Stimulated activated naive B cell treated with anti-CD40 and anti-IgM and Interleukin-4, amounts not matched to agents 10 μg/mL and 1 μg/mL and 100 μg/mL, for 72 hours (primary cell): Measurements from ENCODE around the gene ERC2.

ENCODE experiments used
- ATAC-seq, 2 donors: fragments of 150-1000 bp; cut with Tn5 transposase; replicated peaks; 2 replicates each; pipeline ENCODE4 v1.10.0; 2021; ENCODE audit warnings: moderate library complexity in 1 of 2
- DNase-seq: peaks from one replicate; pipeline ENCODE4 v3.0.0; 2021
- H3K27ac Mint-ChIP-seq: one replicate; pipeline ENCODE4 v1.8.0; 2022; ENCODE audit warnings: mild to moderate bottlenecking, mixed read lengths
- H3K27me3 Mint-ChIP-seq, 2 donors: one replicate each; pipeline ENCODE4 v1.8.0; 2022; ENCODE audit warnings: mixed read lengths in 2 of 2
- H3K36me3 Mint-ChIP-seq, 2 donors: one replicate each; pipeline ENCODE4 v1.8.0; 2022; ENCODE audit warnings: mixed read lengths in 2 of 2, mild to moderate bottlenecking in 1 of 2
- H3K4me1 Mint-ChIP-seq, 2 donors: one replicate each; pipeline ENCODE4 v1.8.0; 2022; ENCODE audit warnings: mixed read lengths in 2 of 2, mild to moderate bottlenecking in 1 of 2
- H3K4me3 Mint-ChIP-seq, 2 donors: one replicate each; pipeline ENCODE4 v1.8.0; 2022; ENCODE audit warnings: mild to moderate bottlenecking in 2 of 2, mixed read lengths in 2 of 2, moderate library complexity in 1 of 2
- H3K9me3 Mint-ChIP-seq, 2 donors: one replicate each; pipeline ENCODE4 v1.8.0; 2022; ENCODE audit warnings: mixed read lengths in 2 of 2, mild to moderate bottlenecking in 1 of 2

ERC2 gene

GRCh38 chr3:56205406-56205805, 262.9 kb downstream of the ERC2 start:
- Mint-ChIP-seq H3K27ac (no peak overlapping the region), H3K36me3 (no peaks in the 10 kb centered on the region), H3K27me3 (peaks cover 0 to 6% of the 10 kb centered on the region in 2 donors), H3K9me3 (no peaks in the 10 kb centered on the region), H3K4me1 (no peaks in the 10 kb centered on the region), H3K4me3 (no peak overlapping the region)
- DNase-seq (no peak), ATAC-seq (no peak)

GRCh38 chr3:56202997-56203396, 265.3 kb downstream of the ERC2 start:
- Mint-ChIP-seq H3K4me1 (no peaks in the 10 kb centered on the region), H3K27me3 (peaks cover 0 to 6% of the 10 kb centered on the region in 2 donors), H3K4me3 (no peak overlapping the region), H3K9me3 (no peaks in the 10 kb centered on the region), H3K27ac (no peak overlapping the region), H3K36me3 (no peaks in the 10 kb centered on the region)
- DNase-seq (no peak), ATAC-seq (no peak)

- H3K4me3 Mint-ChIP-seq: no peak overlapping the region
- no peak overlapping the region for H3K27ac Mint-ChIP-seq
- H3K9me3 Mint-ChIP-seq: no peaks in the 10 kb centered on the region
- H3K36me3 Mint-ChIP-seq: no peaks in the 10 kb centered on the region
- H3K4me1 Mint-ChIP-seq: no peaks in the 10 kb centered on the region
- H3K27me3 Mint-ChIP-seq: peaks cover 0 to 6% of the 10 kb centered on the region in 2 donors
- no peak for ATAC-seq
- DNase-seq: no peak
These were observed 266.9 kb downstream of the ERC2 start for GRCh38 chr3:56201407-56201806.

- Mint-ChIP-seq H3K27me3 (peaks cover 0 to 5% of the 10 kb centered on the region in 2 donors), H3K4me1 (no peaks in the 10 kb centered on the region), H3K4me3 (no peak overlapping the region), H3K27ac (no peak overlapping the region), H3K9me3 (no peaks in the 10 kb centered on the region), H3K36me3 (no peaks in the 10 kb centered on the region)
- DNase-seq: no peak
- no peak for ATAC-seq
These were observed 268.0 kb downstream of the ERC2 start for GRCh38 chr3:56200251-56200650.

GRCh38 chr3:56197991-56198390, 270.3 kb downstream of the ERC2 start:
- Mint-ChIP-seq H3K36me3 (no peaks in the 10 kb centered on the region), H3K27me3 (no peaks in the 10 kb centered on the region), H3K9me3 (no peaks in the 10 kb centered on the region), H3K4me3 (no peak overlapping the region), H3K4me1 (no peaks in the 10 kb centered on the region), H3K27ac (no peak overlapping the region)
- DNase-seq (no peak), ATAC-seq (no peak)

- Mint-ChIP-seq H3K27ac (no peak overlapping the region), H3K9me3 (no peaks in the 10 kb centered on the region), H3K4me1 (no peaks in the 10 kb centered on the region), H3K36me3 (no peaks in the 10 kb centered on the region), H3K4me3 (no peak overlapping the region), H3K27me3 (no peaks in the 10 kb centered on the region)
- ATAC-seq (no peak), DNase-seq (no peak)
These were observed 270.9 kb downstream of the ERC2 start for GRCh38 chr3:56197259-56197965.

- H3K4me3 Mint-ChIP-seq: no peak overlapping the region
- ATAC-seq: no peak
- H3K9me3 Mint-ChIP-seq: no peaks in the 10 kb centered on the region
- no peaks in the 10 kb centered on the region for H3K36me3 Mint-ChIP-seq
- H3K27me3 Mint-ChIP-seq: no peaks in the 10 kb centered on the region
- no peak for DNase-seq
- no peaks in the 10 kb centered on the region for H3K4me1 Mint-ChIP-seq
- no peak overlapping the region for H3K27ac Mint-ChIP-seq
These were observed 271.6 kb downstream of the ERC2 start for GRCh38 chr3:56196700-56197099.

- Mint-ChIP-seq H3K27me3 (no peaks in the 10 kb centered on the region), H3K36me3 (no peaks in the 10 kb centered on the region), H3K4me3 (no peak overlapping the region), H3K27ac (no peak overlapping the region), H3K4me1 (no peaks in the 10 kb centered on the region), H3K9me3 (no peaks in the 10 kb centered on the region)
- ATAC-seq (no peak), DNase-seq (no peak)
These were observed 274.7 kb downstream of the ERC2 start for GRCh38 chr3:56193519-56193918.

- no peaks in the 10 kb centered on the region for H3K36me3 Mint-ChIP-seq
- no peak overlapping the region for H3K27ac Mint-ChIP-seq
- ATAC-seq: no peak
- H3K27me3 Mint-ChIP-seq: no peaks in the 10 kb centered on the region
- no peak for DNase-seq
- H3K9me3 Mint-ChIP-seq: no peaks in the 10 kb centered on the region
- H3K4me3 Mint-ChIP-seq: no peak overlapping the region
- no peaks in the 10 kb centered on the region for H3K4me1 Mint-ChIP-seq
These were observed 276.3 kb downstream of the ERC2 start for GRCh38 chr3:56192001-56192400.

- H3K27me3 Mint-ChIP-seq: no peaks in the 10 kb centered on the region
- no peak overlapping the region for H3K4me3 Mint-ChIP-seq
- ATAC-seq: no peak
These were observed 277.4 kb downstream of the ERC2 start for GRCh38 chr3:56190771-56191305.

GRCh38 chr3:56190130-56190529, 278.1 kb downstream of the ERC2 start:
- H3K9me3 Mint-ChIP-seq: no peaks in the 10 kb centered on the region
- no peak overlapping the region for H3K4me3 Mint-ChIP-seq
- H3K27me3 Mint-ChIP-seq: peaks cover 0 to 5% of the 10 kb centered on the region in 2 donors
- no peak overlapping the region for H3K27ac Mint-ChIP-seq
- ATAC-seq (no peak), DNase-seq (no peak)
- H3K36me3 Mint-ChIP-seq: no peaks in the 10 kb centered on the region
- no peaks in the 10 kb centered on the region for H3K4me1 Mint-ChIP-seq

More at GRCh38 chr3:56190771-56191305, 277.4 kb downstream of the ERC2 start:
- no peaks in the 10 kb centered on the region for H3K36me3 Mint-ChIP-seq
- no peak overlapping the region for H3K27ac Mint-ChIP-seq
- DNase-seq: no peak
- no peaks in the 10 kb centered on the region for H3K4me1 Mint-ChIP-seq
- no peaks in the 10 kb centered on the region for H3K9me3 Mint-ChIP-seq

GRCh38 chr3:56189536-56189935, 278.7 kb downstream of the ERC2 start:
- H3K4me1 Mint-ChIP-seq: no peaks in the 10 kb centered on the region
- H3K27ac Mint-ChIP-seq: no peak overlapping the region
- no peak overlapping the region for H3K4me3 Mint-ChIP-seq
- H3K27me3 Mint-ChIP-seq: peaks cover 0 to 6% of the 10 kb centered on the region in 2 donors
- no peak for ATAC-seq
- H3K36me3 Mint-ChIP-seq: no peaks in the 10 kb centered on the region
- DNase-seq: no peak
- H3K9me3 Mint-ChIP-seq: no peaks in the 10 kb centered on the region

- Mint-ChIP-seq H3K4me3 (no peak overlapping the region), H3K4me1 (no peaks in the 10 kb centered on the region), H3K27me3 (peaks cover 0 to 6% of the 10 kb centered on the region in 2 donors), H3K36me3 (no peaks in the 10 kb centered on the region), H3K27ac (no peak overlapping the region), H3K9me3 (no peaks in the 10 kb centered on the region)
- no peak for DNase-seq
- no peak for ATAC-seq
These were observed 280.1 kb downstream of the ERC2 start for GRCh38 chr3:56188201-56188600.

- no peaks in the 10 kb centered on the region for H3K36me3 Mint-ChIP-seq
These were observed 281.2 kb downstream of the ERC2 start for GRCh38 chr3:56187051-56187450.

GRCh38 chr3:56185827-56186226, 282.4 kb downstream of the ERC2 start:
- no peak overlapping the region for H3K4me3 Mint-ChIP-seq
- no peaks in the 10 kb centered on the region for H3K4me1 Mint-ChIP-seq
- no peaks in the 10 kb centered on the region for H3K9me3 Mint-ChIP-seq
- no peak for ATAC-seq
- H3K36me3 Mint-ChIP-seq: no peaks in the 10 kb centered on the region
- no peak for DNase-seq
- no peak overlapping the region for H3K27ac Mint-ChIP-seq
- H3K27me3 Mint-ChIP-seq: peaks cover 0 to 6% of the 10 kb centered on the region in 2 donors

More at GRCh38 chr3:56187051-56187450, 281.2 kb downstream of the ERC2 start:
- Mint-ChIP-seq H3K27me3 (peaks cover 0 to 6% of the 10 kb centered on the region in 2 donors), H3K9me3 (no peaks in the 10 kb centered on the region), H3K27ac (no peak overlapping the region), H3K4me3 (no peak overlapping the region), H3K4me1 (no peaks in the 10 kb centered on the region)
- DNase-seq: no peak
- no peak for ATAC-seq
